HG03354 (cell line): ENCODE measurements around the gene SERPINI1.

Source experiments
- ATAC-seq: cut with Tn5 transposase; IDR thresholded peaks from one replicate; pipeline ENCODE4 v1.9.1; 2021; ENCODE audit warnings: mild to moderate bottlenecking; ENCODE audit not compliant: unreplicated experiment, poor library complexity, severe bottlenecking

The SERPINI1 gene

GRCh38 chr3:167872032-167872431 lies 136.5 kb downstream of the SERPINI1 start:
- no peak for ATAC-seq

- no peak for ATAC-seq
These were observed 137.4 kb downstream of the SERPINI1 start for GRCh38 chr3:167872941-167873340.

- ATAC-seq = no peak
These were observed 139.3 kb downstream of the SERPINI1 start for GRCh38 chr3:167874671-167875372.
